Right lobe of liver (tissue), 4 donors: ENCODE measurements around the gene SIK2.

ENCODE experiments used
- CTCF ChIP-seq, 4 donors: fragments of 200-600 bp in 3 of 4; fragments of 450-650 bp in 1 of 4; IDR thresholded peaks; one replicate each; pipeline versions ENCODE4 v1.5.1 to v1.8.0; 2016 to 2022; ENCODE audit warnings: antibody characterized with exemption in 4 of 4, mild to moderate bottlenecking in 2 of 4
- POLR2A ChIP-seq: fragments of 450-650 bp; IDR thresholded peaks from one replicate; pipeline ENCODE4 v1.6.1; 2017; ENCODE audit warnings: antibody characterized with exemption, mild to moderate bottlenecking
- donor health status: DM: no; HTN: no; CAD: no.
- donor health status: DM: no; HTN: no; CAD: no.
- donor health status: DM: no; HTN: yes; CAD: no.

- TF ChIP-seq POLR2A (no peak), CTCF (IDR thresholded peaks at IDR 0.05) (no peak)
Measured at GRCh38 chr11:111702623-111703022, 100.4 kb downstream of the SIK2 start.
